Measurements from ENCODE around the gene NUDT12. TPM values are rescaled to one million over a fixed set of nuclear protein-coding genes. Genes with fewer than 3 reads are reported as not detected.

The NUDT12 gene
- total RNA-seq, 1 experiment from 2014 or later, result 11.3 TPM

DNA sequence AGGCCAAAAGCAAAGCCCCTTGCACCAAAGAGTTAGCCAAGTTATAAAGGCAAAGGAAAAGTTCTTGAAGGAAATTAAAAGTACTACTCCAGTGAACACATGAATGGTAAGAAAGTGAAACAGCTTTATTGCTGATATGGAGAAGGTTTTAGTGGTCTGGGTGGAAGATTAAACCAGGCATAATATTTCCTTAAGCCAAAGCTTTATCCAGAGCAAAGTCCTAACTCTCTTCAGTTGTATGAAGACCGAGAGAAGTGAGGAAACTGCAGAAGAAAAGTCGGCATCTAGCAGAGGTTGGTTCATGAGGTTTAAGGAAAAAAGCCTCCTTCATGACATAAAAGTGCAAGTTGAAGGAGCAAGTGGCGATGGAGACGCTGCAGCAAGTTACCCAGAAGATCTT is 3.1 kb upstream of the NUDT12 start:
- no peak overlapping the region for H3K4me2 ChIP-seq (ENCODE audit: insufficient read depth, insufficient read length, low read length)
- H2AFZ ChIP-seq (ENCODE audit: low read length), result no peak overlapping the region
- no peaks in the 10 kb centered on the region; a peak in 1 of 7 replicates for H3K36me3 Mint-ChIP-seq (ENCODE audit: insufficient read depth in 1 of 3, low read depth in 3 of 3)

More for the DNA sequence above, 3.1 kb upstream of the NUDT12 start:
- Histone ChIP-seq H4K91ac (ENCODE audit: insufficient read length, low read depth, low read length) (no peak overlapping the region), H3K9ac (ENCODE audit: extremely low read depth, insufficient read length, low read length) (no peak overlapping the region), H4K20me1 (ENCODE audit: control insufficient read depth, insufficient read depth, insufficient read length) (no peaks in the 10 kb centered on the region), H2BK5ac (ENCODE audit: insufficient read length, low read length) (no peak overlapping the region), H3K4ac (ENCODE audit: low read depth, low read length) (no peak overlapping the region), H3K56ac (ENCODE audit: insufficient read length, low read depth, low read length) (no peak overlapping the region), H4K8ac (replicated peaks; ENCODE audit: insufficient read length, low read depth, low read length) (no peak overlapping the region), H3K79me1 (ENCODE audit: insufficient read depth, low read depth, low read length, poor library complexity, severe bottlenecking) (no peaks in the 10 kb centered on the region), H2BK20ac (ENCODE audit: low read depth, low read length, poor library complexity, severe bottlenecking) (no peak overlapping the region), H3T11ph (ENCODE audit: low read length) (no peak overlapping the region), H3K23ac (ENCODE audit: insufficient read length, low read depth, low read length) (no peak overlapping the region), H2AK5ac (ENCODE audit: insufficient read length, low read length) (no peak overlapping the region), H3K18ac (ENCODE audit: insufficient read length, low read depth, low read length) (no peak overlapping the region), H3K23me2 (ENCODE audit: insufficient read length, low read depth, low read length, poor library complexity, severe bottlenecking) (peaks cover 4% of the 10 kb centered on the region), H3K9me3 (ENCODE audit: control insufficient read depth, low read depth, low read length) (no peaks in the 10 kb centered on the region), H2BK120ac (ENCODE audit: low read depth, low read length, poor library complexity, severe bottlenecking) (no peak overlapping the region), H3K79me2 (ENCODE audit: insufficient read depth, low read length) (0 out of 2 replicates have a peak, but pooled peaks cover 1% of the 10 kb centered on the region), H3K4me1 (ENCODE audit: insufficient read depth, low read length) (no peaks in the 10 kb centered on the region; the same call in 1 of the 2 replicates), H3K27ac (ENCODE audit: insufficient read length, low read depth, low read length) (no peak overlapping the region), H3K27me3 (ENCODE audit: insufficient read depth, low read length) (no peaks in the 10 kb centered on the region), H4K5ac (ENCODE audit: insufficient read length, low read depth, low read length) (no peak overlapping the region), H2BK15ac (ENCODE audit: low read depth, low read length) (no peak overlapping the region), H2BK12ac (ENCODE audit: insufficient read length, low read depth, low read length) (no peak overlapping the region), H3K14ac (ENCODE audit: insufficient read depth, low read length) (no peak overlapping the region)
- Mint-ChIP-seq H3K27me3 (ENCODE audit: low read depth) (no peaks in the 10 kb centered on the region; the same call in 1 of the 2 replicates), H3K27ac (no peak overlapping the region), H3K4me1 (peaks cover 23 to 27% of the 10 kb centered on the region in 2 experiments), H3K4me3 (no peak overlapping the region), H3K9me3 (no peaks in the 10 kb centered on the region)
- DNase-seq, result no peak
- TF ChIP-seq, protein P1, sequence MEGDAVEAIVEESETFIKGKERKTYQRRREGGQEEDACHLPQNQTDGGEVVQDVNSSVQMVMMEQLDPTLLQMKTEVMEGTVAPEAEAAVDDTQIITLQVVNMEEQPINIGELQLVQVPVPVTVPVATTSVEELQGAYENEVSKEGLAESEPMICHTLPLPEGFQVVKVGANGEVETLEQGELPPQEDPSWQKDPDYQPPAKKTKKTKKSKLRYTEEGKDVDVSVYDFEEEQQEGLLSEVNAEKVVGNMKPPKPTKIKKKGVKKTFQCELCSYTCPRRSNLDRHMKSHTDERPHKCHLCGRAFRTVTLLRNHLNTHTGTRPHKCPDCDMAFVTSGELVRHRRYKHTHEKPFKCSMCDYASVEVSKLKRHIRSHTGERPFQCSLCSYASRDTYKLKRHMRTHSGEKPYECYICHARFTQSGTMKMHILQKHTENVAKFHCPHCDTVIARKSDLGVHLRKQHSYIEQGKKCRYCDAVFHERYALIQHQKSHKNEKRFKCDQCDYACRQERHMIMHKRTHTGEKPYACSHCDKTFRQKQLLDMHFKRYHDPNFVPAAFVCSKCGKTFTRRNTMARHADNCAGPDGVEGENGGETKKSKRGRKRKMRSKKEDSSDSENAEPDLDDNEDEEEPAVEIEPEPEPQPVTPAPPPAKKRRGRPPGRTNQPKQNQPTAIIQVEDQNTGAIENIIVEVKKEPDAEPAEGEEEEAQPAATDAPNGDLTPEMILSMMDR (conservative IDR thresholded peaks at IDR 0.05), result no peak
- no CpG with 5 or more reads among the region's 4 CpGs for whole genome bisulfite sequencing (ENCODE audit: extremely low coverage, insufficient read length, low lambda C conversion rate)

All from H9 (cell line).